Stimulated activated CD8-positive, alpha-beta memory T cell treated with anti-CD3 and anti-CD28 coated beads, Interleukin-4, amount 100 ng/mL, for 1 hour (primary cell): ENCODE data around the gene DKK2.

Experiments used
- DNase-seq, 2 donors: peaks; one replicate each; pipeline ENCODE4 v3.0.0-alpha.2; 2020; ENCODE audit warnings: low read depth in 2 of 2, low spot score in 1 of 2

DKK2 gene

GRCh38 chr4:107017443-107018343 lies 18.4 kb downstream of the DKK2 start:
- no peak for DNase-seq

GRCh38 chr4:107011312-107011711 lies 24.8 kb downstream of the DKK2 start:
- no peak for DNase-seq

- DNase-seq, result no peak
Observed at GRCh38 chr4:107009196-107009968, 26.7 kb downstream of the DKK2 start.

DNA sequence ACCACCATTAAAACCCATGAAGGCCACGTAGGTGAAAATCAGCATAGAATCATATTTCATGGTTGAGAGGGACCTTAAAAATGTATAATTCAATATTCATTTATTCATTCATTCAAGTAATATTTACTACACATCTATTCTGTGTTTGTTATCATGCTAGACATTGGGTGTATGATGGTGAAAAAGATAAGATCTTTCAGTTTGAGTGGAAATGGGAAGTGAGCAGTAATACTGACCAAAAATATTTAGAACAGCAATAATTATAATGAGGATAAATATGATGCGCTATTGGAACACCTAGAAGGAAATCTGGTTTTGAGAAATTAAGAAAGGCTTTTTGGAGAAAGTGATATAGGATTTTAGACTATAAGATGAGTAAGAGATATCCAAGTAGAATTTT lies 28.0 kb downstream of the DKK2 start:
- DNase-seq, result no peak

DNA sequence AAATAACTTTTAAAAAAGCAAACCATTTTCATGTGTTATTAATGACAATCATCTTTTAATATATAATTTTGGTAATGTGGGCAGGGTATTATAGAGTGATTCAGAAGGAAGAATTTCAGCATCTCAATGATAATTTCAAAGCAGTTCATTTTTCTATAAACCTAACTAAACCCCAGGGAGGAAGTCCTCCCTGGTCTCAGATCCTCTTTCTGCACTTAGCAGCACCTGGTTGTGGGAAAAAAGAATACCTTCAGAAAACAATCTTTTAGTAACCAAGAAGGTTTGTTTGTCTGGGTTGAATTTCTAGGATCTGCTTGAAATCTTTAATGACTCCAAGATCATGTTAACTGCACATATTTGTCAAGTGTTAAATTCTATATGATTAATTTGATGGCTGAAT lies 29.9 kb downstream of the DKK2 start:
- DNase-seq, result no peak

GRCh38 chr4:106996490-106996889 lies 39.6 kb downstream of the DKK2 start:
- DNase-seq, result no peak

DNA sequence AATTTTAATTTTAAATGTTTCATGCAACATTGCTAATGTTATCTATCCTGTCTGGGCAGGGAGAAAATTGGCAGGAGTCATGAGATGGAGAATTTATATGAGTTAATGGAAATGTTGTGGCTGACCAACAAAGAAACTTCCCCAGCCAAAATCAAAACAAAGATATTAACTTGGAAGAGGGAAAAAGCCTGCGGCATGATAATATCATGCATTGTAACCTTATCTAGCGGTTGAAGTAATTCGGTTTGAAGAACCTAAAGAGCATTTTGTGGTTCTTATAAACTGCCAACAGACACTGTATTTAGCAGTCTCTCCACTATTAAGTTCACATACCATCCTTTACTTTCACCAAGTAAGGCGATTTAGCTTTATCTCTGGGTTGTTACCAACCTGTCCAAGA lies 42.3 kb downstream of the DKK2 start:
- DNase-seq, result no peak

GRCh38 chr4:106987311-106987710 lies 48.8 kb downstream of the DKK2 start:
- DNase-seq, result no peak

DNA sequence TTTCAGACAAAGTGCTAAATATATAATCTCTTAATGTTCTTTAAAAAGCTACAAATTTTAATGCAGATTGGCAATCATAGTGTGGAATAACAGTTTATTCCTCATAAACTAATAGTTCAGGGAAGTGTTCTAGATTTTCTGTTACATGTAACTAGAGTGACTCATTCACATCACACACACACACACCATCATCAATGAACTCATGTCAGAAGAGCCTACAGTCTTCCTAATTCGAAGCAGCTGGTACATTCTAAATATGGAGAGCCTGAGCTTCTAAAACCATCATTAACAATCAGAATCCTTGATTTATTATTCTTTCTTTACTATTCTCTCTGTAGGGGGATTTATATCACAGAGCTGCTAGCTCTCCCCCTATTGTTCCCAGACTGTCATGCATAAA lies 49.6 kb downstream of the DKK2 start:
- no peak for DNase-seq

- DNase-seq, result no peak
Observed at GRCh38 chr4:106985830-106986229, 50.3 kb downstream of the DKK2 start.

DNA sequence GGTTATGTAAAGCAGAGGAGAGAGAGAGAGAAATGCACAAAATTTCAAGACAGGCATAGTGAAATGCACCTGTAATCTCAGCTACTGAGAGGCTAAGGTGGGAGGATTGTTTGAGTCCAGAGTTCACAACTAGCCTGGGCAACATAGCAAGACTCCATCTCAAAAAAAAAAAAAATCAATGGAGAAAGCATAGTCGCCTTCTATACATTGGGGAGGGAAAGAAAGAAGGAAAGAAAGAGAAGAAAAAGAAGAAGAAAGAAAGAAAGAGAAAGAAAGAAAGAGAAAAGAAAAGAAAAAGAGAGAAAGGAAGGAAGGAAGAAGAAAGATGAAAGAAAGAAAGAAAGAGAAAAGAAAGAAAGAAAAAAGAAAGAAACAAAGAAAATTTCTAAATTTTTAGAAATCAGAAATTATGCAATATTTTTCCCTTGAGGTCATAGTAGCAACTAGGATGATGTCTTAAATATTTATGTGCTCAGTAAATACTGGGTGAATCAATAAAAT lies 53.4 kb downstream of the DKK2 start:
- no peak for DNase-seq

GRCh38 chr4:106981431-106981830 lies 54.7 kb downstream of the DKK2 start:
- DNase-seq, result no peak

- DNase-seq, result no peak
Observed at GRCh38 chr4:106979476-106979875, 56.6 kb downstream of the DKK2 start.

DNA sequence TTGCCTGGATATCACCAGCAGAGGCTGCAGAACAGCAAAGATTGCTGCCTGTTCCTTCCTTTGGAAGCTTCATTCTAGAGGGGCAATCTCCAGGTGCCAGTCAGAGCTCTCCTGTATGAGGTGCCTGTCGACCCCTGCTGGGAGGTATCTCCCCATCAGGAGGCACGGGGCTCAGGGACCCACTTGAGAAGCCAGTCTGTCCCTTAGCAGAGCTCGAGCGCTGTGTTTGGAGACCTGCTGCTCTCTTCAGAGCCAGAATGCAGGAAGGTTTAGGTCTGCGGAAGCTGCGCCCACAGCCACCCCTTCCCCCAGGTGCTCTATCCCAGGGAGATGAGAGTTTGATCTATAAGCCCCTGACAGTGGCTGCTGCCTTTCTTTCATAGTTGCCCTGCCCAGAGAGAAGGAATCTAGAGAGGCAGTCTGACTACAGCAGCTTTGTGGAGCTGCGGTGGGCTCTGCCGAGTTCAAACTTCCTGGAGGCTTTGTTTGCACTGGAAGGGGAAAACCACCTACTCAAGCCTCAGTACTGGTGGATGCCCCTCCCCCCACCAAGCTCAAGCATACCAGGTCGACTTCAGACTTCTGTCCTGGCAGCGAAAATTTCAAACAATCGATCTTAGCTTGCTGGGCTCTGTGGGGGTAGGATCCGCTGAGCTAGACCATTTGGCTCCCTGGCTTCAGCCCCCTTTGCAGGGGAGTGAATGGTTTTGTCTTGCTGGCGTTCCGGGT lies 57.9 kb downstream of the DKK2 start:
- DNase-seq, result no peak

GRCh38 chr4:106971636-106972035 lies 64.5 kb downstream of the DKK2 start:
- no peak for DNase-seq

DNA sequence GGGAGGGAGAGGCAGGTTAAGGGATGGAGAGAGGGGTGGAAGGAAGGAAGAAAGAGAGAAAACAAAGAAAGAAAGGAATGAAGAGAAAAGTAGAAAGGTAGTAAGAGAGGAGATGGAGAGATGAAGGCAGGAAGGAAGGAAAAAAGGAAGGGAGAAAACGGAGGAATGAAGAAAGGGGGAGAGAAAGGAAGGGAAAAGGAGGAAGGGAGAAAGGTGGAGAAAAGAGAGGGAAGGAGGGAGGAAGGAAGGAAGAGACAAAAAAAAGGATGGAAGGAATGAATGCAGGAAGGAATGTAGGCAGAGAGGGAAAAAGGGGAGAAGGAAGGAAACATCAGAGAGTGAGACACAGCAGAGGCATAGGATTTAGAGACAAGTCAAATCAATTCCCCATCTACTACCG lies 68.2 kb downstream of the DKK2 start:
- no peak for DNase-seq

DNA sequence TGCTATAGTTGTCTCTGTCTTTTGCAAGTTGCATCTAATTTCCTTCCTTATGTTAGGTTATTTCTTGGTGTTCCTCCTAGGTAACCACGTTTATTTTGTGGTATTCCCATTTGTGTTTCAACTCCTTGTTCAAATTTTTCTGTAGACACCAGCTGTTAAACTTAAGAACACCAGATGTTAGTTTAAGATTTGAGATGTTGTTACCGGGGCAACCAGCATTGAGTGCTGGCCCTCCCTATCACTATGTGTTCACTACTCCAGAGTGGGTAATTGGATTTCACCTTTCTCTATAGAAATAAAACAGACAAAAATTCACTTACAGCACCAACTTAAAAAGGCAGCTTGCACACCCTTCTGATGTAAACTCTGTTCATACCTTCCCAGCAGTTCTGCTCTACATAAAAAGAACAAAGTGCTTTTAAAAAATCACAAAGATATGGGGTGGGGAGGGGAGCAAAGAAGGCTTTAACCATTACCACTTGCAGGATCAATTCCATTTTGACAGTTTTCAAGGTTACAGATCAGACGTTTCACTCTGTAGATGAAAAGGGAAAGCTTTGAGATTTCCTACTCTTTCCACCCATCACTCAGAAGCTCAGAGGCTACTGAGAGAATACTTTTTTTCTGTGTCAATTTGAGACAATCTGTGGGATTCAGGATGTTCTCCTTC lies 82.9 kb downstream of the DKK2 start:
- no peak for DNase-seq

DNA sequence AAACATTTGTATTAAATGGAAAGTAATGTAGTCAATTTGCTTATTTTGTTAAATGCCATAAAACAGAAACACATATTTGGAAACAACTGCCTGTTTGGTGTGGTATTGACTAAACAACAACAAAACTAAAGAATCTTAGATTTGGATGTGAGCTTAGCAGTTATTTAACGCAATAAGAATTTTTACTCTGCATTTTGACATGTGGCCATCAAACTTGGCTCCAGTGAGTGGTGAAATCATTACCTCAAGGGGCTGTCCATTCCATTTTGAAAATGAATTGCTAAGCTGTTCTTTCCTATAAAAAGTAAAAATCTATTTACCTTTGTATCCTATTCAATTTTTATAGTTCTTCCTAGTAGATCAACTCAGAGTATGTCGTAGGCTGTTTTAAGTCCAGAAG lies 84.2 kb downstream of the DKK2 start:
- no peak for DNase-seq

DNA sequence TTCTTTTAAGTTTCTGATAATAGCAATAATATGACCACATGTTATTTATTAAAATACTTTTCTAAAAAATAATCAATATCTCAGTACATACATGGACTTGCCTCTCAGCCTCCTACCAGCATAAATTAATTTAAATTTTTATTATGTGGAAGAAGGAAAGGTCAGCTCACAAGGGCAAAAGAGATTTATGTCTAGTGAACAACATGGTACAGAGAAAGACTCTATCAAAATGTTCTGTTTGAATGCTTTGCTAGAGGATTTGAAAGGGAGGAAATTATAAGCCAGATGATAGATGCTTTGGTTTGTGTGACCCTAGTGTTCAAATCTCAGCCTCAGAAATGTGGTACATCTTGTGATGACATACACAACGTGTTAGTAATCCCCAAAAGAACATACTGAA lies 94.3 kb downstream of the DKK2 start:
- DNase-seq, result no peak

GRCh38 chr4:106930522-106930921 lies 105.6 kb downstream of the DKK2 start:
- DNase-seq, result no peak

DNA sequence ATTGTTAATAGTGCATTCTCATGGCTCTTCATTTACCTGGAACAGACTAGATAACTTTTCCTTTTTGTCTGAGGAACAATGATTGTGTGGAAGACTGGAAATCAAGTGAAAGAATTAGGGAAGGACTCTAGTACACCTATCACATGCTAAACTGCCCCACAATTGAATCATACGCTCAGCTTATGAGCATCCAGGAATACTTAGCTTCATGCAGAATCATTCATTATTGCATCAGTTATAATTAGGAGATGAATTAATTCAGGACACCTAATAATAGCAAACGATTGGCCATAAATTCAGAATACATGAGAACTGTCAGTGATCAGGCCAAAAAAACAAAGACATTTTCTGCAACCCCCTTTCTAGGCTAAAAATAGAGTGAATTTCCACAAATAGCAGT lies 106.9 kb downstream of the DKK2 start:
- no peak for DNase-seq
